H1 (cell line): ENCODE data around the gene HABP2.

Experiments used
- ASH2L ChIP-seq: fragments of 200-600, 300-600 bp; sonication (generic); IDR thresholded peaks from one replicate; pipeline ENCODE4 v1.7.1; 2017; ENCODE audit warnings: low read length
- BACH1 ChIP-seq: IDR thresholded peaks from 2 replicates; pipeline ENCODE4 v1.6.1; 2012; ENCODE audit warnings: low read length, improper control_type of control experiment
- MAFK ChIP-seq: IDR thresholded peaks from 2 replicates; pipeline ENCODE4 v1.6.1; 2012; ENCODE audit warnings: low read depth, mild to moderate bottlenecking, improper control_type of control experiment, low read length
- TF ChIP-seq, protein P1 (sequence below), 3 experiments: IDR thresholded peaks; 1 replicate in 2 of 3; 2 replicates in 1 of 3; pipeline versions ENCODE4 v1.5.1 to v1.6.1; 2011; ENCODE audit warnings: low read length in 3 of 3, mild to moderate bottlenecking in 3 of 3, inconsistent platforms in 2 of 3, low read depth in 1 of 3, moderate library complexity in 1 of 3; ENCODE audit not compliant: insufficient read depth in 1 of 3; ENCODE audit errors: control extremely low read depth in 1 of 3

DNA sequence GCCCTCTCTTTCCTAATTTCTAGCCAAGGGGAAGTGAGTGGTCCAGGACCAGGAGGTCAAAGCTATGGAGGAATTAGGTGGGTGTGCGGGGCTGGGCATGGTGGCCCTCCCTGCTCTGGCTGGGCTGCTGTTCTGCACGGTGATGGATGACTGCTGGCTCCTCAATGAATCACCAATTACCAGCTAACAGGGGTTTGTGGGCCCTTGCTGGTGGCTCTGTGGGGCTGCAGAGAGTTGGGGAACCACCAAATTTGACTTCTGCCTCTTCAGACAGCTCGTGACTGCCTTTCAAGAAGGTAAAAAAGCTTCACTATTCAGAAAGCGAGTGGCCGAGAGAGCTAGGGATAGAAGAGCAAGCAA is 35.0 kb upstream of the HABP2 start:
- TF ChIP-seq, protein P1, sequence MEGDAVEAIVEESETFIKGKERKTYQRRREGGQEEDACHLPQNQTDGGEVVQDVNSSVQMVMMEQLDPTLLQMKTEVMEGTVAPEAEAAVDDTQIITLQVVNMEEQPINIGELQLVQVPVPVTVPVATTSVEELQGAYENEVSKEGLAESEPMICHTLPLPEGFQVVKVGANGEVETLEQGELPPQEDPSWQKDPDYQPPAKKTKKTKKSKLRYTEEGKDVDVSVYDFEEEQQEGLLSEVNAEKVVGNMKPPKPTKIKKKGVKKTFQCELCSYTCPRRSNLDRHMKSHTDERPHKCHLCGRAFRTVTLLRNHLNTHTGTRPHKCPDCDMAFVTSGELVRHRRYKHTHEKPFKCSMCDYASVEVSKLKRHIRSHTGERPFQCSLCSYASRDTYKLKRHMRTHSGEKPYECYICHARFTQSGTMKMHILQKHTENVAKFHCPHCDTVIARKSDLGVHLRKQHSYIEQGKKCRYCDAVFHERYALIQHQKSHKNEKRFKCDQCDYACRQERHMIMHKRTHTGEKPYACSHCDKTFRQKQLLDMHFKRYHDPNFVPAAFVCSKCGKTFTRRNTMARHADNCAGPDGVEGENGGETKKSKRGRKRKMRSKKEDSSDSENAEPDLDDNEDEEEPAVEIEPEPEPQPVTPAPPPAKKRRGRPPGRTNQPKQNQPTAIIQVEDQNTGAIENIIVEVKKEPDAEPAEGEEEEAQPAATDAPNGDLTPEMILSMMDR (IDR thresholded peaks at IDR 0.05; ENCODE audit: control extremely low read depth in 1 of 3, insufficient read depth in 1 of 3, low read depth in 1 of 3, low read length in 3 of 3) = no peak
- TF ChIP-seq MAFK = no peak
- no peak for TF ChIP-seq BACH1
- no peak for TF ChIP-seq ASH2L
